SHP77 (cell line): ENCODE measurements around the gene ALOX15.
"Not testable (repeated sequence)": the region's sequence is repeated elsewhere in the genome, so short reads cannot be mapped to it uniquely, and the experiment has no call there.

ENCODE experiments used
- DNase-seq, 2 experiments: peaks; one replicate each; lab custom pipeline; 2025; lab: John Stamatoyannopoulos, UW

ALOX15 gene

DNA sequence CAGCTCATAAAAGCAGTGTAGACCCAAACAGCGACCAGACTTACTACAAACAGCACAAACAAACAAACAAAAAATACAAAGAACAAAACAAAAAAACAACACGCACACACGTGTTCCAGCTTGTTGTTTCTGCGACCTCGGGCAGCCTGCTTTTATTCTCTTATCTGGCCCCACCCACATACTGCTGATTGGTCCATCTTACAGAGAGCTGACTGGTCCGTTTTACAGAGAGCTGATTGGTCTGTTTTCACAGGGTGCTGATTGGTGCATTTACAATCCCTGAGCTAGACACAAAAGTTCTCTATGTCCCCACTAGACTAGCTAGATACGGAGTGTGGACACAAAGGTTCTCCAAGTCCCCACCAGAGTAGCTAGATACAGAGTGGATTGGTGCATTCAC, 14.5 kb upstream of the ALOX15 start:
- DNase-seq, result not testable (repeated sequence)

DNA sequence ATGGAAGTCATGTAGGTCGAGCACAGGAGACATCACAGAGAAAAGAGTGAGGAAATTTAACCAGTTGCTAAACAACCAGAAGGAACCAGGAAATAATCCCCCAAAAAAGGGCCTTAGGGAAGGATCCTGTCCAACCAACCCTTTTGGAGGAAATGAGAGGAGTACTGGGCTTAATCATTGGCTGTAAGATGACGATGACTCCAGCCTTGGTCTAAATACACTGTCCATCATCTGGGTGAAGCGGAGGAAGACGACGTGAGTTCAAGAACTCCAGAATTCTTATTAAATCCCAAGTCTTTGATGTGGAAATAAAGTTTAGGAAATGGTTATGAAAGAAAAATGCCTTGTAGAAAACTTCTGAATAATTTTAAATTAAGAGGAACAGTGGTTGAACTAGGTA, 11.5 kb upstream of the ALOX15 start:
- no peak for DNase-seq

GRCh38 chr17:4648741-4649140, 7.3 kb upstream of the ALOX15 start:
- peak; percentile 94 to 98 for DNase-seq

DNA sequence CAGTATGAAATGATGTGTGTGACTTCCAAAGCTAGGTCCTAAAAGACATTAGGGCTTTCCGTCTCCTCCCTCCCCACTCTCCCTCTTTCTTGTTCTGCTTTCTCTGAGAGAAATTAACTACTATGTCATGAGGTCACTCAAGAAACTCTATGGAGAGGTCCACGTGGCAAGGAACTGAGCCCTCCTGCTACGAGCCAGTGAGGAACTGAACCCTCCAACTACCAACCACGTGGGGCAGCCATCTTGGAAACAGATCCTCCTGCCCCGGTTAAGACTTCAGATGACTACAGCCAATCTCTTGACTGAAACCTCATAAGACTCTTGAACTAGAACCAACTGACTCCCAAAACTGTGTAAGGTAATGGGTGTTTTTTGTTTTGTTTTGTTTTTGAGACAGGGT, 4.2 kb upstream of the ALOX15 start:
- no peak for DNase-seq

DNA sequence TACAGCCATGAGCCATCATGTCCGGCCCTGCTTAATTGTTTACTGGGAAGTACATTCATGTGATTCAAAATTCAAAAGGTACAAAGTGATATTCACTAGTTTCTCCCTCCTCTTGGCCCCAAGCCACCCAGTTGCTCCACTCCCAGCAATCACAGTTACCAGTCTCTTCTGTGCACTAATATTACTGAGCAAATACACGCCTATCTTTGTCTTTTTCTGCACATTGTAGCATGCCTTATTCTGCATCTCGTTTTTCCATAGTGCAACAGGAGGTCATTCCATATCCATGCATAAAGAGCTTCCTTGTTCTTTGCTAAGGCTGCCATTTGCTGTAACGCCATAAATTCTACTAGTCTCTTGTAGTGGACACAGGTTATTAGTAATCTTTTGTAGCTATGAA, 2.2 kb upstream of the ALOX15 start:
- no peak for DNase-seq

DNA sequence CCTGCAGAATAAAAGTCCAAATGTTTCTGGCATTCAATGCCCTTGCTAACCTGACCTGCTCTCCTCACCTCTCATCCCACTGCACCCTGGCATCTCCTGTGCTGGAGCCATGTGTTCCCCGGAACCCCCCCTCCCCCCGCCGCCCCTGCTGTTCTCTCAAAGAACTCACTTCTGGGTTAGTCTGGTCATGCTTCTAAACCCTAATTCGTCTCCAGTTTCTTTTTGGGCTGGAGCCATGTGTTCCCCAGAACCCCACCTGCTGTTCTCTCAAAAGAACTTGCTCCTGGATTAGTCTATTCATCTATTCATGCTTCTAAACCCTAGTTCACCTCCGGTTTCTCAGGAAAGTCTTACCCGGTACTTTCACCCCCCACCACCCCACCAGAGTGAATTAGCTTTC, 808 bp upstream of the ALOX15 start:
- no peak for DNase-seq

DNA sequence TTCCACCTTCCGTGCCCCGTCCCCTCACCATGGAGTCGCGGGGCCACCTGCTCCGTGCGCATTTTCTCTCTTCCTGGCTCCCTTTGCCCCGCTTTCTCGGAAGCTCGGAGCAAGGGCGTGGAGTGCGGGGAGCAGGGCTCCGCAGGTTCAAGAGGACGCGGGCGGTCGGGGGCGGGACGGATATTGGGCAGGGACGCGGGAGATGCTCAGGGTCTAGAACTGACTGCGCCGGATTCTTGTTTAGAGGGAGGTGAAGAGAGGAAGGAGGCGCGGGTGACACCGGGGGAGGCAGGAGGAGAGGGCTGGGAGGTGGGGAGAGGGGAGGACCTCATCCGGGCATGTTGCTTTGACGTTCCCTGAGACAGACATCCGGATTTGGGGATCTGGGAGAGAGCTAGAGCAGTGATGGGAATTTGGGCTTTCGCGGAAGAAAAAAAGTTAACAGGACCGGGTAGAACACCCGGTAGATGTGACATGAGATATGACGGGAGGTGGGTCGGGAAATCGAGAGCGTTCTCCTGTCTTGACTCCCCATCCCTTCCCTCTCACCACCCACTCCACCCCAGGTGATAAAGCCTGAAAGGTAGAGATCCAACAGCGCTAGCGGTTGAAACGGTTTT, 799 bp downstream of the ALOX15 start:
- DNase-seq, result not testable (repeated sequence)

DNA sequence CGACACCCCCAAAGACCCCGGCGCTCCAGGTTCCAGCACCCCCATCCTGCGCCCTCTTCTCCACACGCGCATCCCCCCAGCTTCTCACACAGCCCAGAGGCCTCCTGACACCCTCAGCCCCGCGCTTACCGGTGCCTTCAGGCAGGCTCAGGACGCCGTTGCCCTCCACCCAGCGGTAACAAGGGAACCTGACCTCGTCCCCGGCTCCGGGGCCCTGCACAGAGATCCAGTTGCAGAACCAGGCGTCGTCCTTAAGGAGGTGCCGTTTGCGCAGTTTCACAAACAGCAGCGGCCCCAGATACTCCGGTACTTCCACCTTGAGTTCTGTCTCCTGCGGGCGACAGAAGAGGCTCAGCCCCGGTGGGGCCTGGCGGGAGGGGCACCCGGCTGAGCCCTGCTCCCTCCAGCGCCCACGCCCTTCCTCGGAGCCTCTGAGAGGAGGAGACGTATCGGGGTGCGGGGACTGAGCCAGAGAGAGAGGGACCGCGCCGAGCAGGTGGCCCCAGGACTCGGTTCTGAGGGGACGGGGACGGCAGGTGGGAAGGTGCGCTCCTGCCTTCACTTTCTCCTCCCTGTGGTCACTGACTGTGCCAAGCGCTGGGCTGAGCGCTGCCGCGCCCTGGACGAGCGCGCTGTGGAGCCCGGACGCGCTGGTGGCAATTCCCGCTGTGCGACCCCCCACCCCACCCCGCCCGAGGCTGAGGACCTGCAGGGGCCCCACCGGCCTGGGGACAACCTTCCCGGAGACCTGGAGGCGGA, 2.0 kb downstream of the ALOX15 start:
- DNase-seq, result peak in 1 of 2 experiments; percentile 44

DNA sequence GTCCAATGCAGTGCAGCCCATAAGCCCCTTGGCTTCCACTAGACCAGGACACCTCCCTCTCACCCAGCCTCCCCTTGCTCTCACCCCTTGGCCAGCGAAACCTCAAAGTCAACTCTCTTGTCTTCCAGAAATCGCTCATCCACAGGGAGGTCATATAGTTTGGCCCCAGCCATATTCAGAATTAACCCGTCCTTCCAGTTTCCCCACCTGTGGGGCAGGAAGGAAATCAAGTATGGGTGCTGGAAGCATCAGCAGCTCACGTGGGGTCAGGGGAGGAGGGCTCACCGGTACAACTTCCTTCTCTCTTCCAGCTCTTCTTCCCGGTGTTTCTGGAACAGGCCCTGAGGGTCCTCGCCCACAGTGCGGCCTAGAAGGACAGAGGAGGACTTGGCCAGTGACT, 2.7 kb downstream of the ALOX15 start:
- DNase-seq, result not testable (repeated sequence)

DNA sequence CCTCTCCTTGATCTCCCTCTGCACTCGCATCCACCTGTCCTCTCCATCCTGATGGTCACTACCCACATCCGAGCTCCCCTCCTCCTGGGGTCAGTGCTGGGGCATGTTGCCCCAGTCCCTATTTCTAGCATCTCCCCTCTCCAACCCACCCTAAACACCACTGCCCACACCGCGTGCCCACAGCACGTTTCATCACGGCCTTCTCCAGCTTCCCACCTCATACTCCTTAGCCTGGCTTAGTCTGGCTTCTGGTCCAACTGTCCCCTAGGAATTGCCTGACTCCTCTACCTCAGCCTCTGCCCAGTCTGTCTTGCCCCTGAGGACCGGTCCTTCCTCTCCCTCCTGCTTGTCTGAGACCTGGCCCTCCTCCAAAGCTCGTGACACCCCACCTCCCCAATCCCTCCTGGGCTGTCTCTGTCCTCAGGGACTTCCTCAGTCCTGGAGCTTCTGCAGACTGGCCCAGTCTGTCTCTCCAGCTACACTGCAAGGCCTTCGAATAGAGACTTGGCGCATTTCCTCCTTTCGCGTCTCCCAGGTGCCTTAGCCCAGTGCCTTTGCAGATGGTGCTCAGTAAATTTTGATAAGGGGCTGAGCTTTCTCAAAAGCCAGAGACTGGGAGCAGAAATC, 4.9 kb downstream of the ALOX15 start:
- DNase-seq, result no peak

- DNase-seq, result peak; percentile 34 to 53
These were observed 5.6 kb downstream of the ALOX15 start for GRCh38 chr17:4635823-4636375.

DNA sequence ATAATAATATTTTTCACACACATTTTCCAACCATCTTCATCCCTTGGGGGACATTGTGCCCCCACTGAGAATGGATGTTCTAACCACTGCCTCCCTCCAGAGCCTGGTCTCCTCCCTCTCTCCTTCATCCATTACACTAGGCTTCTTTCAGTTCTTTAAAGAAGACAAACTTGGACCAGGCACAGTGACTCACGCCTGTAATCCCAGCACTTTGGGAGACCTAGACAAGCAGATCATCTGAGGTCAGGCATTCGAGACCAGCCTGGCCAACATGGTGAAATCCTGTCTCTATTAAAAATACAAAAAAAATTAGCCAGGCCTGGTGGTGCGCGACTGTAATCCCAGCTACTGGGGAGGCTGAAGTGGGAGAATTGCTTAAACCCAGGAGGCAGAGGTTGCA, 6.5 kb downstream of the ALOX15 start:
- DNase-seq, result no peak

GRCh38 chr17:4633643-4634042, 7.8 kb downstream of the ALOX15 start:
- no peak for DNase-seq

GRCh38 chr17:4632581-4632920, 8.9 kb downstream of the ALOX15 start:
- no peak for DNase-seq

GRCh38 chr17:4631836-4632580, 9.5 kb downstream of the ALOX15 start:
- DNase-seq, result no peak

GRCh38 chr17:4631431-4631830, 10.0 kb downstream of the ALOX15 start:
- no peak for DNase-seq

GRCh38 chr17:4626734-4627256, 14.7 kb downstream of the ALOX15 start:
- no peak for DNase-seq

GRCh38 chr17:4625181-4625617, 16.3 kb downstream of the ALOX15 start:
- no peak for DNase-seq

DNA sequence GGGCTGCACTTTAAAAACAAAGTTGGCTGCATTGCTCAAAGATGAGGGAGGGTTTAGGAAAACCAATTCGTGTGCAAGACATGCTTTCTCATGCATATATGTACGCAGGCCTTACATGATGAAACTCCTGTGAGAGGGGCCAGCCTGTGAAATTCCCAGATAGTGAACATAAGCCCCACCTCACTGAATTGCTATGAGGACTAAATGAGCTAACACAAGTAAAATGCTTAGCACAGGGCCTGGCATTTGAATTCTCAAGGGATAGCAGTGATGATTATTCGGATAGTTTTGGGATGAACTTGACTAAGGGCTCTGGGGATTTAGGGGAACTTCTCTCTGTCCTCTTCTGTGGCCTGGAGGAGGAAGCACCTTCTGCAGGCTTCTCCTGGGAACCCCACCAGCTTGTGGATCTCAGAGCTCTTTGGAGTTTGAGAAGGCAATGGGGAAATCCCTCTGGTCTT, 17.0 kb downstream of the ALOX15 start:
- not testable (repeated sequence) for DNase-seq

DNA sequence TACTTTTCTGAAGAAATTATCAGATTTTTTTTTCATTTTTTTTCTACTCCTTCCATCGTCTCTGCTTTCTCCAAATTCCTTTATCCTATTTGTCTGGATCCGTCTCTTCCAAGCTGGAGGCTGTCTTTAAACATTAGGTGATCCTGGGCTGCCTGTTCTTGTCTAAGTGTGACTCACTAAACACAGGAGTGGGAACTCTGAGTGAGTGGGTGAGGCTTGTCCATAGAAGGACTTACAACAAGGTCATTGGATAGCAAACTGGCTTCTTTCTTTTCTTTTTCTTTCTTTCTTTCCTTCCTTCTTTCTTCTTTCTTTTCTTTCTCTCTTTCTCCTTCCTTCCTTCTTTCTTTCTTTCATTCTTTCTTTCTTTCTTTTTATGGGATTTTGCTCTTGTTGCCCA, 18.2 kb downstream of the ALOX15 start:
- DNase-seq, result no peak

GRCh38 chr17:4622375-4622774, 19.1 kb downstream of the ALOX15 start:
- no peak for DNase-seq

- no peak for DNase-seq
These were observed 20.9 kb downstream of the ALOX15 start for GRCh38 chr17:4620531-4621101.
